RCC 7860 (cell line): ENCODE results near the gene NEO1.

Source experiments
- DNase-seq: peaks from one replicate; pipeline ENCODE4 v3.0.0-alpha.2; 2015; ENCODE audit warnings: low spot score
- FAIRE-seq: peaks from 2 replicates; lab custom pipeline; 2012; peaks lifted over from hg19 to GRCh38; lab: Jason Lieb, UNC

NEO1 gene

DNA sequence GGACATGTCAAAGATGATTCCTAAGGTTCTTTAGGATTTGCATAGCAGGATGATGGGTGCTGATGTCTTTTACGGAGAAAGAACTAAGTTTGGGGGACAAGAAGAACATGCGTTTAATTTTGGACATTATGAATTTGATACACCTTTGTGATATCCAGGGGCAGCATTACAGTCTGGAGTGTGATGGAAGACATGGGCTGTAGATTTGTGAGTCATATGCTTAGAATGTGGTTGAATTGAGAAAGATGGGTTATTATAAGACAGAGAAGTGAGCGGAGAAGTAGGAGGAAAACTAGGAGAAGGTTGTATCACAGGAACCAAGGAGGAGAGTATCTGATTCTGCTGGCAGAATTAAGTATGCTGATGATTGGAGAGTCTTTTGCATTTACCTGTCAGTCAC is 20.6 kb downstream of the NEO1 start:
- FAIRE-seq = no peak

DNA sequence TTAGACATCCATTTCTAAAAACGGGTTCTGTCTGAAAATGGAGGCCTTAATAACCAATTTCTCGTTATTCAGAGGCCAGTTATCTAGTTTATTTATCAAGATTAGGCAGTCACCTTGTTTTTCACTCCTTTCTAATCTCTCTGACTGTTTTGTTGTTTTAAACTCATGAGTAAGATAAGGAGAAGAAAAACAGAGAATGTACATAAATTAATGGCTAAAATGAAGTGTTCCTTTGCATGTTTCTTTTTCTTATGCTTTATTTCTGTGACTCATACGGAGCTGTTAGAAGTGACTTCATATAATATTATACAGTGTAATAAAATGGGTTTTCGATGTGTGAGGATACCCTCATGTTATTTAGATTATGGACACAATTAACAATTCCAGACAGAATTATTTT is 22.0 kb downstream of the NEO1 start:
- FAIRE-seq = no peak
- no peak for DNase-seq

More for the DNA sequence above, 20.6 kb downstream of the NEO1 start:
- no peak for DNase-seq

DNA sequence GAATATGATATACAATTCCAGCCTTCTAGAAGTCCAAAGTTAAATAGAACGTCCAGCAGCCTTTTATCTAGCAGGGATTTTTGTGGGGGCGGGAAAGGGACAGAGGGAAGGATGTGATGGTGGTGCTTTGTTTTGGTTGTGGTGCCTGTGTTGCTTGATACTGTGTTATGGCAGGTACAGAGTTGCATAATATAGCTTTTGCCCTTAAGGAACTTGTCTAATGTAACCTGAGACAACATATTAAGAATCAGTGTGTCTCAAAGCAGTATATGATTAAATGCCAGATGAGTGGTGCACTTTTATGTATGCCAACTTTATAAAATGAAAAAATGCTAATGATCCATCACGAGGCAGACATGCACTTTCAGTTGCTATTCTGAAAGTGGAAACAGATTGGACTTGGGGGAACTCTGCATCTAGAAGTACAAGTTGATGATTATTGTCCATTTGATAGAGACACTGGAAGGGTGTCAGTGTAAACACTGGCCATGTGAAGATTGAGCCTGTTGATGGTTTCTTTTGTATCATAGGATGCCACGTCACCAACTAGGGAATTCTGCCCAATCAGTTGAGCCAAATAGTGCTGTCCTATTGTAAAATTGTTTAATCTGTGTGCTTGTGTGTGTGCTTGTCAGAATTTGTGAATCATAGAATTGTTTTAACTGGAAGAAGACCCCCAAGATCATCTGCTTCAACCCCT is 23.0 kb downstream of the NEO1 start:
- DNase-seq = no peak
- no peak for FAIRE-seq

DNA sequence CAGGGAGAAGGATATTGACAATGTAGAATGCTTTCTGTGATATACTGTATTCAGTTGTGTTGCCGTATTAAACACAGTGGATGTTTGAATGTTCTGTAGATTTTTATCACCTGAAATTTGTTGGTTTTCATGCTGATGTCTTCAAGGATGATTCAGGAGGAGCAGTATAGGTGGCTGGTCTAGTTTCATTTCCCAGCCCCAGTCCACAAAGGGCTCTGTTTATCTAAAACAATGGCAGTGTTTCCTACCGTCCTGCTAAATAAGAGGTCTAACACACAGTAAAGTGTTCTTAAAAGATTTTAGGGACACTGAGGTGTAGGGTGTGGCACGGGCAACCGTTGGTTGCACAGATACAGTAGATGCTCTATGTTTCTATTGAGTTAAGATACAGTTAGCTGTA is 26.0 kb downstream of the NEO1 start:
- no peak for FAIRE-seq

DNA sequence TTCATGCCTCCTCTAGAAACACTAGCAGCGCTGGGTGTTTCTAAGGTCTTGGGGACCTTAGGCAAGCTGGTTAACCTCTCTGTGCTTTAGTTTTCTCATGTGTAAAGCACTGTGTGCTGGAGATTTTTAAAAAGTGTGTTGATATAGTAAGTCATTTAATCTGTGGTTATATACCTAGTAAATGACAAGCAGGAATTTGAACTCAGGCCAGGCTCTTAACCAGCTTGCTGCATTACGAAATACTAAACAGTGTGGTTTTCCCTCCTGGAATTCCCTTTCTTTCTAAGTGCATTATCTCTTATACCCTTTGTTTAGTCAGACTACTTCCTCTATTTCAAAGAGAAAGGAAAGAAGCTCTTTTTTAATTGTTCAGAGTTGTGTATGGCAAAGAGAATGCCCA is 26.5 kb downstream of the NEO1 start:
- FAIRE-seq (peak; percentile 94), DNase-seq (peak; percentile 82)

More for the DNA sequence above, 26.0 kb downstream of the NEO1 start:
- DNase-seq = no peak

DNA sequence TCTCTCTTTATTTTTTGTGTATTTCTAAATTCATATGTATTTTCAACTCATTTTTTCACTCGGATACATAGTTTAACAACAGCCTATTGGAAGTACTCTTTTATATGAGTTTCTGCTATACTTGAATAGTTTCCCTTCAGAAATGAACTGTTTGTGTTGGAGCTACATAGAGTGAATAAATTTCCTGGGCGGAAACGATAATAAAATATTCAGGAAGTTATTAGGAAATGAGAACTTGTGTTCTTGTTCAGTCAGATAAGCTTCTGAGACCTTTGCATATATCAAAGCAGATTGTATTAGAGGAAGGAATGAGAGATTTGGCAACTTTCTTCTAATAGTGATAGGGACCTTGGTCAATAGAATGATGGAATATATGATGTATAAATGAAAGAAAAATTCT is 27.3 kb downstream of the NEO1 start:
- DNase-seq = no peak
- no peak for FAIRE-seq

DNA sequence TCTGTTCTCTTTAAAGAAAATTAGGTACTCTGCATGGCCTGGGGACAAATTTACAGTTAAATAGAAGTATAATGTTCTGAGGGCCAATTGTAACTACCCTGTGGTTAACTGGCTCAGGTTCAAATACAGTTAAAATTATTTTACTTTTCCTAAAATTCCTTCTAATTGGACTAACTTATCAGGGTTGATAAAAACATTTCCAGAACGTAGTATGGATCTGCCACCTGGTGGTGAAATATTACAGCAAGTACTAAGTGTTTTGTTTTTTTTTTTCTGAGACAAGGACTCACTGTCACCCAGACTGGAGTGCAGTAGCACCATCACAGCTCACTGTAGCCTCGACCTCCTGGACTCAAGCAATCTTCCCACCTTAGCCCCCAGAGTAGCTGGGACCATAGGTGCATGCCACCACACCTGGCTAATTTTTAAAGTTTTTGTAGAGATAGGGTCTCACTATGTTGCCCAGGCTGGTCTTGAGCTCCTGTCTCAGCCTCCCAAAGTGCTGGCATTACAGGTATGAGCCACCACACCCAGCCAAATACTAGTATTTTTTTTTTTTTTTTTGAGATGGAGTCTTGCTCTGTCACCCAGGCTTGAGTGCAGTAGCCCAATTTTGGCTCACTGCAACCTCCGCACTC is 29.2 kb downstream of the NEO1 start:
- DNase-seq (peak; percentile 36), FAIRE-seq (peak; percentile 71)

DNA sequence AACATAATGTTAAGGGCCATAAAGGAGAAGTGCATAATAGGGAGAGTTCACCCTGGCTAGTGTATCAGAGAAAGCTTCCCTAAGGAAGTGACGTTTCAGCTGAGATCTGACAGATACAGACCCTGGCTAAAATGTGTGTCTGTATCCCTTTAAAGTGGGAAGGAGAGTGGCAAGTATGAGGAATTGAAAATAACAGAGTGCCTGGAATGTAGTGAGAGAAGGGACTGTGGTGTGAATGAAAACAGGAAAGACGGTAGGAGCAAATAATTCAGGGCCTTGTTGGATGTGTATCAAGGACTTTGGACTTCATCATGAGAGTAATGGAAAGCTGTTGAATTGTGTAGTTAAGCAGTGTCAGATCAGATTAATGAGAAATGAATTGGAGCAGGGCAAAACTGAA is 30.5 kb downstream of the NEO1 start:
- FAIRE-seq (no peak), DNase-seq (no peak)

DNA sequence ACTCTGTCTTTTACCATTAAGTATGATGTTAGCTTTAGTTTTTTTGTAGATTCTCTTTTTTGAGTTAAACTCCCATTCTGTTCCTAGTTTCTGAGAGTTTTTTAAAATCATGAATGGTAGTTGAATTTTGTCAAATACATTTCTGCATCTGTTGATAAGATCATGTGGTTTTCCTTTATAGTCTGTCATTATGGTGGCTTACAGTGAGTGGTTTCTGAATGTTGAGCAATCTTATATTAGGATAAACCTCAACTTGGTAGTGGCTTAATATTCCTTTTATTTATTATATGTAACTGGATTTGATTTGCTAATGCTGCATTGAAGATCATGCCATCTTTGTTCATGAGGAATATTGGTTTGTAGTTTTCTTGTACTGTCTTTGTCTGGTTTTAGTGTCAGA is 34.8 kb downstream of the NEO1 start:
- FAIRE-seq = no peak
- DNase-seq = no peak

DNA sequence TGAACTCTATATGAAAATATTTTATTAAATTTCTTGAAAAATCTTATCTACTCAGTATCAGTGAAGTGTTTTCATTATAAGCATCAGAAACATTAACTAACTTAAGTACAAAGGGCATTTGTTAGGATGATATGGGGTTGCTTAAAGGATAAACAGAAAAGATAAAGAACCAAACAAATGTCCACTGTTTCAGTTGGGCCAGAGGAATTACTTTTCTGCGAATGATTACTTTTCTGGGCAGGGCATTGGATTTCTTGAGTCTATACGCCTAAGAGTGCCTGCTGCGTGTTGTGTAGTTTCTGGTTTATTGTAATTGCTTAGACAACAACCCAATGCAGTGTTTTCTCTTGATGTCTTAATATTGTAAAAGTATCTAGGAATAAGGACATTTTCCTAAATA is 52.8 kb downstream of the NEO1 start:
- FAIRE-seq (no peak), DNase-seq (no peak)

DNA sequence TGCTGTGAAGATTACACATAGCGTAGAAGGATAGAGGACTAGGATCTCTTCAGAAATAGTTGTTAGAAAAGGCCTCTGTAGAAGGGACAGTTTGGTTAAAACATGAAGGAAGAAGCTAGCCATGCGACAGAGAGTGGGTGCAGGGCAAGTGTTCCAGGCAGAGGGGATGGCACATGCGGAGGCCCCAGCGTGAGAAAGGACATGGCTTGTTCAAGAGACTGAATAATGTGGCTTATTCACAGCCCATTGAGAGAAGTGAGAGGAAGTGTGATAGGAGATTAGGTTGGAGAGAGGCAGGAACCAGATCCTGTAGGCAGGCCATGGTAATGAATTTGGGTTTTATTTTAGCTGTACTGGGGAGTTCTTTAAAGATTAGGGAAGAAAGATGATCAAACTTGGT is 56.4 kb downstream of the NEO1 start:
- DNase-seq (no peak), FAIRE-seq (no peak)

DNA sequence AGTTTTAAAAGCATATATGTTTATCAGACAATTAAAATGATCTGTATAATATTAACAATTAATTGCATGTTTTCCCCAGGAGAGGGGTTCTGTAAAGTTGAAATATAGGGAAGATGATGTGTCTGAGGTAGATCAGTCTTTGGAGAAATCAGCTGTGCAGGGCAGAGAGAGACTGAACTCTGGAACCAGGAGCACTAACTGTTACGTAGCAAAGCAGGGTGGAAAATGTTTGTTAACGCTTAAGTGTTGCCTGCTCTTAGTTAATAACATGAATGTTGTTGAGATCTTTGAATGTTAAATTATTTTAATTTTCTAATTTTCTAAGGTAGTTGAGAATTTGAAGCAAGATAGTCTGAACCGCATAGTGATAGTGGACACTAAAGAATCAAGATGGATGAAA is 57.5 kb downstream of the NEO1 start:
- FAIRE-seq (no peak), DNase-seq (no peak)

DNA sequence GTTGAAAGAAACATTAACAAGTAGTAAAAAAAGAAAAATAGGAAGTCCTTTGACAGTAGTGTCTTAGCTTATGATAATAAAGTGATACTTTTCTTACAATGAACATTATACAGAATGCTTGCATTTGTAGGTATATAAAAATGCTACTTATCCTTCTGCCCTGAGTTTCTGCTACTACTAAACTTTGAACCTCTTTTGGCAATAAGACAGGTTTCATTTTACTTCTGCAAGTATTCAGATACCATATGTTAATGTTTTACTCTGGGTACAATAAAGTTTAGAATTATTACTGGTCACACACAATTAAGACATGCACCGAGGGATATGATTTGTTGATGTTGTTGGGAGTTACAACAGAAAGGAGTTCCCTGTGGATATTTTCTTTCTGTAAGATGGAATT is 57.9 kb downstream of the NEO1 start:
- FAIRE-seq (no peak), DNase-seq (no peak)

DNA sequence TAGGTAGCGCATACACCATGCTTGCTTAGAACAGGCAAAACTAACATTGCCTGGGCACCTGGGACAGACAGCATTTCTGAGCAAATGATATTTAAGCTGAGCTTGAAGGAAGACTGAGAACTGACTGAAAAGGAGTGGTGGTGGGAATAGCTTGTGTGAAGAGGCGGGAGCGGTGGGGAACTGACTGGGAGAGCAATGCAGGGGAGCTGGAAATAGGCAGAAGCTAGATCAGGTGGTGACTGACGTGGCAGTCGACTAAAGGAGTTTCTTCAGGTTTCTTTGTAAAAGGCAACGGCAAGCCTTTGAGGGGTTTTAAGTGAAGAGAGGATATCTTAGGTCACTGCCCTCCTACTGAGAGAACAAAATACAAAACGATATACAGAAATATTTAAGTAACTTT is 61.8 kb downstream of the NEO1 start:
- no peak for DNase-seq

DNA sequence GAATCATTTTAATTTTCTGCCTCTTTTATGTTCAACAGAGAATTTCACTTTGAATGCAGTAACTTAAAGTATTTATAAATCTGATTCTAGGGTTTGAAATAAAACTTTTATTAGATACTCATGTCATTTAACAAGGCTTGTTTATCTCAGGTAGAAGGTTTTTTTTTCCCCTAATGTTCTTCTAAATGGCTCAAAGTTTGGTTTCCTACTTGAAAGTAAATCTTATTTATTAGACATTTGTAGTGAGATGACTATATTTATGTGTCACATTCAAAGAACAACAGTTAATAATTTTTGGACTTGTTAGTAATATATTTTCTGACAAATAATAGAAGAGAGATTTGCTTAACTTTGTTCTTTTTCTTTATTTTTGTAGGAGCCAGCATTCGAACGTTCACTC is 63.9 kb downstream of the NEO1 start:
- DNase-seq = no peak
- FAIRE-seq = no peak

More for the DNA sequence above, 61.8 kb downstream of the NEO1 start:
- no peak for FAIRE-seq

DNA sequence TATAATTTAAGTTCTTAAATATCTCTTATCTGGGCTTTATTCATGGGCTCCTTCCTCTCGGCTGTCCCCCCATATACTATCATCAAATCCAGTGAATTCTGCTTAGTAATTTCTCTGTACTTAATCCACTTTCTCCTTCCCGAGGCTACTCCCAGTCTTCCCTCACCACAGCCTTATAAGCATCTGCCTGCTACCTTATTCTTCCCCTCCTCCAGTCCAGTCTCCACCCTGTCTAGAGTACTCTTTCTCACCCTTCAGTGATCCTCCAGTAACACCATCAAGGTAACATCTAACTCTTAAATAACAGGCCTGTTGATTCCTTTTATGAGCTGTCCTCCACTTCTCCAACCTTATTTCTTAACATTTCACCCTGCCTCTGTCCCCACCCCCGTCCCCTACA is 65.8 kb downstream of the NEO1 start:
- no peak for DNase-seq
- no peak for FAIRE-seq

DNA sequence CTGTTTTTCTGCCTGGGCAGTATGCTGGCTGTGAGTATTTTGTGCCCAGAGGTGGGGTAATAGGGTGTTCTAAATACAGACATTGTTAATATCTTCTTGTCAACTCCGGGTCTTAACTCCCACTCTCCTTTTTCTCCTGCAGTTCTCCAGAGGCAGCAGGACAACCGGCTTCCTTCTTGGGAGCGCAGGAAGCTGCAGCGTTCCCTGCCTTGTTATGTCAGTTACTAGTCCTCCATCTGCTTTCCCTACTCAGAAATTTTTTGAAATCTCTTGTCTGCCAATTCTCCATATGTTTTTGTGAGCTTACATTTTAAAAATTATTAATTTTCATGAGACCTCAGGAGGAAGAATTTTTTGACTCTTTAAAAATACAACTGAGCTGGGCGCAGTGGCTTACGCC is 67.2 kb downstream of the NEO1 start:
- no peak for DNase-seq
- FAIRE-seq = no peak

DNA sequence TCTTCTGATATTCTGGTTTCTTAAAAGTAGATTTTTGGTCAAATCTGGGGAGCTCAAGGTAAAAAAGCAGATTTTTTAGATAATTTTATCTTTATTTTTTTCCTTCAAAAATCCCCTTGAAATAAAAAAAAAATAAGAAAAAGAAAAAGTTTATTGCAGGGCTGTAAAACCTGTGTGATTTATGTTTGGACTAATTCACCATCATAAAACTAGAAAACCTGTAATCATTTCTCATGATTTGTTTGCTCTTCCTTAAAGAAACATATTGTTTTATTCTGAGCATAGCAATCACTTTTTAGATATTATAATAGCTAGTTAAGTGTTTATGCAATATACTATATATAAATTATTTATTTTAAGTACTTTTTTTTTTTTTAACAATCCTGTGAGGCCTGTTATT is 68.0 kb downstream of the NEO1 start:
- DNase-seq = no peak
- FAIRE-seq = no peak

DNA sequence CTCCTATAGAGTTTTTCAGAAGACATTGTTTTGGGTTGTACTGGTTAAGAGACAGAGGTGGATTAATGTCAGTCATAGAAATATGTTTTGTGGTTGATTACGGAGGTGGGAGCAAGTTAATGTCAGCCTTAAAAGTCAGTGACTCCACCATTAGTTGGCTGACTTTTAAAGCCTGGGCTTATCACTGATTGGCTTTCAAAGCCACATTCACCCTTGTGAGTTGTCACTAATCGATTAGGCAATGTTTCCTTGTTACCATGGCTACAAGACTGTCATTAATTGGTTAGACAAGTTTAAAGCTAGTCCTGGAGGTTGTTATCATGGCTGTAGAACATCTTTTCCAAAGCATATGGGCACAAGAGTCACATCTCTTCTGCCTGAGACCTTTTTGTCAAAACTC is 73.0 kb downstream of the NEO1 start:
- FAIRE-seq = no peak

DNA sequence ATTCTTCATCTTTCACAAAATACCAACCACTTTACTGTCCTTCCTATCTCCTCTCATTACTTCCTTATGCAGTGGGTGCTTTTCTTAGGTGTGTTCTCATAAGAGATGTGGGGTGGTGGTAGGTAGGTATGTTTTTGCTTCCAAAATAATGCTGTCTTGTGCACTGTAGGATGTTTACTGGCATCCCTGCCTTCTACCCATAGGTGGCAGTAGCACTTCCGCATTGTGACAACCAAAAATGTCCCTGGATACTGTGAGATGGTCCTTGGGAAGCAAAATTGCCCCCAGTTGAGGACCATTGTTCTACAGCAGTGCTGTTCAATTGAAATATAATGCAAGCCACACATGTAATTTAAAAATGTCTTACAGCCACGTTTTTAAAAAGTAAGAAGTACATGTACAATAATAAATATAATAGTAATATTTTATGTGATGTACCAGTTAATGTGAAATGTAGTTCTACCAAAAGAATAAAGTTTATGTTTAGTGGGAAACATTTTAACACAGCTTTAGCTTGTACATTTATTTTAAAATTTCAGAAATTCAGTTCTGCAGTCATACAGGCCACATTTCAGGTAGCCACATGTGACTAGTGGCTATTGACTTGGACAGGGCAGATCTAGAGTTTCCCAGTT is 75.2 kb downstream of the NEO1 start:
- FAIRE-seq (no peak), DNase-seq (peak; percentile 16)

More for the DNA sequence above, 73.0 kb downstream of the NEO1 start:
- no peak for DNase-seq

DNA sequence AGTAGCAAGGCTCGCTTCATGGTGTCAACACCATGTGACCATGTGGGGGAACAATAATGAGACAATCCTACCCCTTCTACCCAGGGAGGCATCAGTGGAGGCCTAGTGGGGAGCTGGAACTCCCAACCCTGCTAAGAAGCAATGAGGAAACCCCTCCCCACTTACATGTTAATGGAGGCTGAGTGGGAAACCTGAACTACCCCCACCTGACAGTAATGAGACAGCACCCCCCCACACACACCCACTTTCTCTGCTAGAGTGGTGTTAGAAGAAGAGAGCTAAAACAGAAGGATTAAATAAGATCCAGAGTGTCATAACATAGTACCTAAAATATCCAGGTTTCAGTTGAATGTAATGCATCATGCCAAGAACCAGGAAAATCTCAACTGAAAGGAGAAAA is 78.6 kb downstream of the NEO1 start:
- no peak for FAIRE-seq
- no peak for DNase-seq

DNA sequence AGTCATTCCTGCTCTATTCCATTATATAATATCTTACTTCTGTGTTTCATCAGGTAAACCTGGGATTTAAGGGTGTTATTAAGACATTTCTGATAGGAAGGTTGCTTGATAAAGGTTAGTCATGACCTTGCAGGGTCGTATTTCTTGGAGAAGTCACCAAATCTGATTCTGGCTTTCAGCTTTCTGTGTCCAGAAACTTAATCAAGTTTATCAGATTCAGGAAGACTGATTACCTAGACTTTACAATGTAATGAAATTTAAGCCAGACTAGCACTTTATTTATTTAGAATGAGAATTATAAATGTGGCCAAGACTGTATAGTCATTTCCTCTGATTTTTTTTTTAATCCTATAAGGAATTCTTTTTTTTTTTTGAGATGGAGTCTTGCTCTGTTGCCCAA is 81.9 kb downstream of the NEO1 start:
- no peak for FAIRE-seq
- DNase-seq = no peak
